HG03025 (cell line): ENCODE measurements around the gene MTG2.

ENCODE experiments used
- ATAC-seq: cut with Tn5 transposase; IDR thresholded peaks from one replicate; pipeline ENCODE4 v1.9.1; 2021; ENCODE audit warnings: mild to moderate bottlenecking, moderate library complexity; ENCODE audit not compliant: unreplicated experiment, low FRiP score

The MTG2 gene

GRCh38 chr20:62217913-62218773 lies 35.3 kb downstream of the MTG2 start:
- no peak for ATAC-seq

GRCh38 chr20:62219101-62219991 lies 36.5 kb downstream of the MTG2 start:
- no peak for ATAC-seq

- ATAC-seq = no peak
These were observed 37.3 kb downstream of the MTG2 start, which contains the start of gene HRH3 for GRCh38 chr20:62219992-62220665. Gene HRH3 (minus strand): TSS chr20:62220278. CDS start chr20:62219970, 308 bp downstream.

GRCh38 chr20:62220666-62221568 lies 38.1 kb downstream of the MTG2 start:
- ATAC-seq = no peak

- no peak for ATAC-seq
These were observed 39.5 kb downstream of the MTG2 start for GRCh38 chr20:62222266-62222850.

- no peak for ATAC-seq
These were observed 40.1 kb downstream of the MTG2 start for GRCh38 chr20:62222972-62223371.

- no peak for ATAC-seq
These were observed 40.7 kb downstream of the MTG2 start for GRCh38 chr20:62223571-62223970.

- ATAC-seq = no peak
These were observed 41.5 kb downstream of the MTG2 start for GRCh38 chr20:62224113-62224855.

- no peak for ATAC-seq
These were observed 42.2 kb downstream of the MTG2 start for GRCh38 chr20:62225026-62225425.

- no peak for ATAC-seq
These were observed 43.2 kb downstream of the MTG2 start for GRCh38 chr20:62225820-62226635.

- no peak for ATAC-seq
These were observed 44.1 kb downstream of the MTG2 start for GRCh38 chr20:62226707-62227590.

GRCh38 chr20:62227591-62227976 lies 44.8 kb downstream of the MTG2 start:
- ATAC-seq = no peak

GRCh38 chr20:62227977-62228958 lies 45.4 kb downstream of the MTG2 start:
- ATAC-seq = no peak

- ATAC-seq = no peak
These were observed 46.2 kb downstream of the MTG2 start for GRCh38 chr20:62228982-62229545.

- no peak for ATAC-seq
These were observed 46.8 kb downstream of the MTG2 start for GRCh38 chr20:62229667-62230066.
